Thymus (tissue), 11 donors: ENCODE measurements around the gene SMURF1. TPM values are rescaled to one million over a fixed set of nuclear protein-coding genes. Genes with fewer than 3 reads are reported as not detected.

Source experiments
- DNase-seq, 9 donors: peaks; one replicate each; pipeline ENCODE4 v3.0.0-alpha.2; 2013; ENCODE audit warnings: low spot score in 9 of 9, low read depth in 6 of 9, missing footprints in 1 of 9
- H3K27ac ChIP-seq, 2 donors: one replicate each; pipeline ENCODE4 v1.5.1; 2013; ENCODE audit warnings: control low read depth in 1 of 2, low read depth in 1 of 2, low read length in 1 of 2, mild to moderate bottlenecking in 1 of 2, moderate library complexity in 1 of 2
- H3K27me3 ChIP-seq, 2 donors: one replicate each; pipeline ENCODE4 v1.5.1; 2013; ENCODE audit warnings: low read length in 1 of 2; ENCODE audit not compliant: control insufficient read depth in 2 of 2, insufficient read depth in 1 of 2
- H3K36me3 ChIP-seq, 2 donors: one replicate each; pipeline ENCODE4 v1.5.1; 2013; ENCODE audit warnings: low read length in 1 of 2, mild to moderate bottlenecking in 1 of 2, moderate library complexity in 1 of 2; ENCODE audit not compliant: control insufficient read depth in 2 of 2, insufficient read depth in 2 of 2
- H3K4me1 ChIP-seq, 2 donors: one replicate each; pipeline ENCODE4 v1.5.1; 2013; ENCODE audit warnings: low read length in 2 of 2; ENCODE audit not compliant: control insufficient read depth in 2 of 2, insufficient read depth in 2 of 2
- H3K4me3 ChIP-seq, 2 donors: one replicate each; pipeline ENCODE4 v1.5.1; 2013; ENCODE audit warnings: low read length in 2 of 2, control low read depth in 1 of 2, mild to moderate bottlenecking in 1 of 2
- H3K9me3 ChIP-seq, 2 donors: one replicate each; pipeline ENCODE4 v1.5.1; 2013; ENCODE audit warnings: low read length in 1 of 2, mild to moderate bottlenecking in 1 of 2; ENCODE audit not compliant: control insufficient read depth in 2 of 2, insufficient read depth in 1 of 2
- WGBS: extraction: QIAGEN DNeasy Blood & Tissue Kit; methylation state at CpG from one replicate; pipeline ENCODE4 v1.1.7; 2013; 5-methylcytosine and 5-hydroxymethylcytosine counted together
- polyA plus RNA-seq: library from polyadenylated mRNA; stranded (reverse); fragments of 200-250 nt; gene quantifications from one replicate; pipeline ENCODE4 v1.2.3, GENCODE V29; 2013
- total RNA-seq: library from RNA; stranded (reverse); fragments of 120-200 nt; gene quantifications from one replicate; pipeline ENCODE4 v1.2.4, GENCODE V29; 2013
- donor health status: healthy.

The SMURF1 gene
- total and polyA plus RNA-seq, 2 donors = 6.2 to 6.8 TPM

GRCh38 chr7:99034932-99035722, 108.8 kb downstream of the SMURF1 start:
- Histone ChIP-seq H3K9me3 (no peaks in the 10 kb centered on the region), H3K4me1 (no peaks in the 10 kb centered on the region), H3K27ac (no peak overlapping the region), H3K36me3 (peaks cover 89 to 91% of the 10 kb centered on the region in 2 donors), H3K4me3 (no peak overlapping the region), H3K27me3 (no peaks in the 10 kb centered on the region)
- DNase-seq = no peak
- 97% methylated on average over 30 of the region's 30 CpGs for whole genome bisulfite sequencing

- 95% methylated on average over 4 of the region's 4 CpGs for WGBS
- Histone ChIP-seq H3K27ac (no peak overlapping the region), H3K4me3 (no peak overlapping the region), H3K9me3 (no peaks in the 10 kb centered on the region), H3K4me1 (no peaks in the 10 kb centered on the region), H3K27me3 (no peaks in the 10 kb centered on the region), H3K36me3 (peaks cover 94 to 96% of the 10 kb centered on the region in 2 donors)
- no peak for DNase-seq
Observed at GRCh38 chr7:99033765-99034164, 110.1 kb downstream of the SMURF1 start.

GRCh38 chr7:99032928-99033327, 111.0 kb downstream of the SMURF1 start:
- Histone ChIP-seq H3K9me3 (no peaks in the 10 kb centered on the region), H3K4me3 (no peak overlapping the region), H3K4me1 (no peaks in the 10 kb centered on the region), H3K27me3 (no peaks in the 10 kb centered on the region), H3K36me3 (peaks cover 94 to 96% of the 10 kb centered on the region in 2 donors), H3K27ac (no peak overlapping the region)
- WGBS = 95% methylated on average over 15 of the region's 15 CpGs
- DNase-seq = no peak

DNA sequence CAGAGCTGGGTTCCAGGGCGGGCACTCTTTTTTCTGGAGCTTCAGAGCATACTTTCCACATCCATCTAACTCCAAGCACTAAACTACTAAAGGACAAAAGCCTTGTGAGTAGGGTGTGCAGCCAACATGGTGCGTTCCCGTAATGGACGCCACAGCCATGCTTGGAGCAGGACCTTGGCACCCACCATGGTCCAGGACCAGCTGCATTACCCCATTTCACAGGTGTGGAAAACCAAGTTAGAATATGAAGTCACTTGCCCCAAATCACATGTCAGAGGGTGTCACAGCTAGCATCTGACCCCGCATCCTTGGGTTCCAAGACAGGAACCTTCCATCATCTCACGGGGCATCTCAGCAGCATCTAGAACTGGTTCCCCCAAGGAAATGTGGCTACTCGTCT, 112.4 kb downstream of the SMURF1 start:
- H3K36me3 ChIP-seq = peaks cover 86 to 88% of the 10 kb centered on the region in 2 donors
- H3K27me3 ChIP-seq = no peaks in the 10 kb centered on the region
- H3K27ac ChIP-seq = no peak overlapping the region
- H3K4me3 ChIP-seq = no peak overlapping the region
- no peaks in the 10 kb centered on the region for H3K4me1 ChIP-seq
- WGBS = 97% methylated on average over 7 of the region's 7 CpGs
- DNase-seq = no peak
- H3K9me3 ChIP-seq = no peaks in the 10 kb centered on the region

- Histone ChIP-seq H3K27ac (no peak overlapping the region), H3K27me3 (no peaks in the 10 kb centered on the region), H3K36me3 (peaks cover 80 to 82% of the 10 kb centered on the region in 2 donors), H3K4me1 (no peaks in the 10 kb centered on the region), H3K9me3 (no peaks in the 10 kb centered on the region), H3K4me3 (no peak overlapping the region)
- WGBS = 98% methylated on average over 5 of the region's 5 CpGs
- no peak for DNase-seq
Observed at GRCh38 chr7:99030951-99031350, 113.0 kb downstream of the SMURF1 start.

DNA sequence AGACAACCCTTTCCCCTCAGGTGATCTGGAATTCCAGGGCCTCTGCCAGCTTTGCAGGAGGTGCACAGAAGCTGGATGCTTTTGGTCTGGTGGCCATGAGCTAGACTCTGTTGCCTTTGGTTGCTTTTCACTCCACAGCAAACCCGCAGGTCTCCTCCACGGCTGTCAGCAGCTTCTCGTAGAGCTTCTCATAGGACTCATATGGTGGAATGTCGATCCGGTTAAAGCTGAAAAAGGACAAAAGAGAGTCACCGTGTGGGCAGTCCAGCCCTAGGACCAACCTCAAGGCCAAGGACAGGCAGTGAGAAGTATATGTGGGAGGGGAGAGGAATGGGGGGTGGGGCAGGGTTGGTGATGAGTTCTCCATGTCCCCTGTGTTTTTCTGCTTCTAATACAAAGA, 113.5 kb downstream of the SMURF1 start:
- H3K4me1 ChIP-seq = no peaks in the 10 kb centered on the region
- no peak overlapping the region for H3K27ac ChIP-seq
- no peaks in the 10 kb centered on the region for H3K9me3 ChIP-seq
- no peak for DNase-seq
- no peak overlapping the region for H3K4me3 ChIP-seq
- WGBS = 99% methylated on average over 6 of the region's 6 CpGs
- peaks cover 75 to 79% of the 10 kb centered on the region in 2 donors for H3K36me3 ChIP-seq
- no peaks in the 10 kb centered on the region for H3K27me3 ChIP-seq

DNA sequence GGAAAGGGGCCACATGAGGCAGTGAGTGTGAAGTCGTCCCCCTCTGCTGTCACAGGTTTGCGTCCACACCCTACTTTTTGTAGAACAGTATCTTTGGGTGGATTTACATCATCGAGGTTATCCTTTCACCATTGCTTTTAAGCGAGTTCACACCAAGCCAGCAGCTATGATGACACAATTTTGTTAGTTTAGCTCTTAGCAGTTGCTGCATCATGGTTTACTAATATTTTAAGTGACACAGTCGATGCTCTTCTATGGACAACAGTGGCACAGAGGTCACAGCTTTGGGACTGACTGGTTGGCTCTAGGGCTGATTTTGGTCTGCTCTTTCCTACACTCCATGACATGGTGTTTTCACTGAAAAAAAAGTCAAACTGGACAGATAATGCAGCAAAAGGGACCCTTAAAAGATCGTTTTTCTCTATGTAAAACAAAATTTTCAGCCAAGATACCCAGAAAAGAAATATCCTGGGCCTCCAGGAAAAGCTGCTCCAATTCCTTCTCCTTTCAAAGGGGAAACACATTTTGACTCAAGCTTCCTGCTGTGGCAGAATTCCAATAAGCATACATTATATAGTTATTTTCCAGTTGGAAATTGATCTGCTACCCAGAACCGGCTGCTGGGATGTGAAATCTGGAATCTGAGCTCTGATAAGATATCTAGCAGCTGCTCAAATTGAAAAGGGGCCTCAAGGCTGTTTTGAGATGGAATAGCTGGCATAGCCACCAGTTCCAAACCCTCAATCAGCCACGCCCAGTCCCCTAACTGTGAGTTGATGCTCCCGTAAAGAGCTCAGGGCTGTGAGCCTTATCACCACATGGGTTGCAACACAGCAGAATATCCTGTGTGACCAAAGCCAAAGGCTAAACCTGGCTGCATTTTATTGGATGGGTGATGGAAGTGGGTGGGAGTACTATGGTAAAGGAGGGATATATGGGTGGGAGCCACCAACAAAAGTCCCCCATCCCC, 114.2 kb downstream of the SMURF1 start:
- H3K27ac ChIP-seq = no peak overlapping the region
- no peaks in the 10 kb centered on the region for H3K9me3 ChIP-seq
- H3K4me1 ChIP-seq = no peaks in the 10 kb centered on the region
- no peak for DNase-seq
- no peaks in the 10 kb centered on the region for H3K27me3 ChIP-seq
- no peak overlapping the region for H3K4me3 ChIP-seq
- peaks cover 68 to 72% of the 10 kb centered on the region in 2 donors for H3K36me3 ChIP-seq
- WGBS = 94% methylated on average over 9 of the region's 9 CpGs

DNA sequence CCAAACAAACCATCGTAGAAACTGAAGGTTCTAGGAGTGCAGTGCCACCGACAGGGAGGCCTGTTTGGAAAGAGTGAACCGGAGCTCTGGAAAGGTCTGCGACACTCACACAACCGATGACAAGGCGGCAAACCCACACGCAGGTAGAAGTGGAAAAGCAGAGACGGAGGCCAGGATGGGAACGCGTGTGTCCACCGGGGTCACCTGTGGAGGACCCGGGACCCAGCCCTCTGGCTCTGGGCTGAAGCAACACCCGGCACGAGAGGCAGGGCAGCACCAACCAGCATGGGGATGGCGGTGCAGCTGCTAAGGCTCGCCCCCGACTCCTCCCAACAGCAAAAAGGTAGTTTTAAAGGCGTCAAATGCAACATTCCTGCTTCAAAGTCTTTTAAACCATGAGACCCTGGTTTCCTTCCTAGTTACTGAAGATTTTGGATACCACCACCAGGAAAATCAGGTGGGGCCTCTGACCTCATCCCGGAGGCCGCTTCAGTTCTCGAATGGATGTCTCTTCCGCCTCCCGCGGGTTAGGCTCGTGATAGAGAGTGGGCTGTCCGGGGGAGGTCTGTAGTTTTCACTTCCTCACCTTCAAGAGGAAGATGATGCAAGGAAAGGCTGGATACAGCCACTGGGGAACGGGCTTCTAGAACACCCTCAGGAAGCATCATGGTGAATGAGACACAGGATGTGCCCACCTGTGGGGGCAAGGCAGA, 115.5 kb downstream of the SMURF1 start:
- Histone ChIP-seq H3K4me1 (no peaks in the 10 kb centered on the region), H3K36me3 (peaks cover 55 to 59% of the 10 kb centered on the region in 2 donors), H3K27me3 (no peaks in the 10 kb centered on the region), H3K27ac (no peak overlapping the region), H3K9me3 (no peaks in the 10 kb centered on the region), H3K4me3 (no peak overlapping the region)
- 98% methylated on average over 27 of the region's 27 CpGs for WGBS
- no peak for DNase-seq
